GM19438 (cell line): Measurements from ENCODE around the gene WNT7A.

Experiments
- ATAC-seq: cut with Tn5 transposase; IDR thresholded peaks from one replicate; pipeline ENCODE4 v1.9.1; 2021; ENCODE audit warnings: low read depth; ENCODE audit not compliant: unreplicated experiment

WNT7A gene

GRCh38 chr3:13885704-13886010 is 5.8 kb upstream of the WNT7A start:
- ATAC-seq = no peak

DNA sequence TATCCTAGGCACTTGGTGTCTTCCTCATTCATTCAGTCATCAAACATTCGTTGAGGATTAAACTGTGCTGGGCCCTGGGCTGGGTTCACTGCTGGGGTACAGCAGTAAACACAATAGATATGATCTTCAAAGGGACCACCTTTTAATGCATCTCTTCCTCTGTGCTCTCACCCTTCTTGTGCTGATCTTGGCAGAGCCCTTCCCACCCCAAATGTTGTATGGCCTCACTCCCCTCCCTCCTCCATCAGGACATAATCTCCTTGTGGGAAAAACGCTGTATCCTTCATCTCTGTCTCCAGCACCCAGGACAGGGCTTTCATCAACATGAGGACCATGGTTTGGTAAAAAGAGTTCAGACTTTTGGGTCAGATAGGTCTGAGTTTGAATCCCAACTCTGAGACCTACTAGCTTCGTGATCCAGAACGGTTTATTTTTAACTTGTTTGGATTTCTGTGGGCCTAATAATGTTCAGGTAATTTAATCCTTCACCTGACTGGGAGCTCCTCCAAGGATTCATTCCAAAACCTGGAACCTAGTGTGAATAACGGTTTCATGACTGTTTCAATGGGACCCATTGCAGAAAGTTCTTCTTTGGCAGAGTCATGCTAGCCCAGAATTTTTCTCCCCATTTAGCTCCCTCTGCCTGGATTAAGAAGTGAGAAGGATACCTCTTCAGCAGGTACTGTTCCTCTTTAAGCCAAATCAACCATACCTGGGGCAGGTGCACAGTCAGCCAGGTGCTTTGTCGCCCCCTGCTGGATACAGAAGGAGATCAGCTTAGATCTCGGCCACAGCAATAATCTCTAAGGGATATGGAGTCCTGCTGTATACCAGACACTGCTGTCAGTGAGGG is 5.2 kb upstream of the WNT7A start:
- ATAC-seq = no peak

DNA sequence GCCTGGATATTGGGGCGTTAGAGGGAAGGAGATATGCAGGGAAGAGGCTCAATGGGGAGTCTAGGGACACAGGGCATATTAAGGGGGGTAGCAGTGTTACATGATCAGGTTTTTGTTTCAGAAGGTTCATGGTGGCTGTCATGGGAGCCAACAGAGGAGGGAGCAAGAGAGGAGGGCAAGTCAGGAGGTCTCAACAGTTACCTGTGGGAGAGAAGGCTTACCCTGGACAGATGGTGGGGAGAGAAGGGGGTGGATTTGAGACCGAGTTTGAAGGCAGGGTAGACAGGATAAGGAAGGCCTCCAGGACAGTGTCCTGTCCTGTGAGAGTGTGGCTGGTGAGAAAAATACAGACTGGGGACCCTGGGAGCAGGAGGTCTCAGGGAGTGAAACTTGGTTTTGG is 3.8 kb upstream of the WNT7A start:
- ATAC-seq = no peak

GRCh38 chr3:13882876-13883275 is 3.0 kb upstream of the WNT7A start:
- no peak for ATAC-seq

DNA sequence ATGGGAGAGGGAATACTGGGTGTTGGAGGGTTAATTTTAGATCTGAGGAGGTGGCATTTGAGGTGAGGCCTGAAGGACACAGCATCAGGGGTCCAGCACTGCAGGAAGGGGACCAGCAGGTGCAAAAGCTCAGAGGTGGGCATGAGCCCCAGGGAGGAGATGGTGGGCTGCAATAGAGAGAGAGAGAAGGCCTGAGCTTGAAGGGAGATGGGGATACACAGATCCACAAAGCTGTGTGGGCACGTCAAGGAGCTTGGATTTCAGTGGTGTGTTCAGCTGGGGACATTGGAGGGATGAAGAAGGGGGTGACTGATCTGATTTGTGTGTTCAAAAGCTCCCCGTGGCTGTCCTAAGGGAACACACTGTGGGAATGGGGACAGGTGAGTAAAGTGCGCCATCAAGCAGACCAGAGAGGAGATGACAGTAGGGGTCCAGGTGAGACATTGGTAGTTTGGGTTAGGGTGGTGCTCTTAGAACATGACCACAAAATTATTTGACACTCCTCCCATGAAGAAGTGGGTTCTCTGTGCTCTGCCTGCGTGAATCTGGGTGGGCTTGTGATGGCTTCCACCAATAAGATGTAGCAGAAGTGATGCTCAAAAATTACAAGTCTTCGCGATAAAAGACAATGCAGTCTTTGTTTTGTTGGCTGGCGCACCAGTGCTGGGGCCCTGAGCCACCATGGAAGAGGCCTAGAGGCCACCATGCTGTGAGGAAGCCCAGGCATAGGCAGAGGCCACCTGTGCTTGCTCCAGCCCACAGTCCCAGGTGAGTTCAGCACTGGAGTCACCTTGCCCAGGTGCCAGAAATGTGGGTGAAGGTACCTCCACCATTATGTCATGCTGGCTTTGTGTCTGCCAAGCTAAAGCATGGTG is 1.9 kb upstream of the WNT7A start:
- ATAC-seq = no peak

DNA sequence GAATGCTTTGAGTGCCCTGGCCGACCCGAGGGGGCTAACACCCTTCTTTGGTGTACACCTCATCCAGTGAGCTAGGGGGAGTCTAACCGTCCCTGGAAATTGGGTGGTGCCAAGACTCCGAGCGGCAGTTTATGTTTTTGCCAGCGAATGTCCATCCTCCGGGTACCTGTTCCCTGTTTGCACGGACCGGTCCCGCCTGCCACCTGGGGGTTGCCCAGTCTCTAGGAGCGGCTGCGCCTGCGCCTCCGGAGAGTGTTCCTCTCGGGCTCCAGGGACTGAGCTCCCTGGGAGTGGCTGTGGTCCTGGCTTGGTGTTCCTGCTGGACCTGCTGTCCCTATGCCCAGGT is 913 bp upstream of the WNT7A start:
- ATAC-seq = no peak

GRCh38 chr3:13879102-13879945 is 547 bp downstream of the WNT7A start:
- no peak for ATAC-seq

DNA sequence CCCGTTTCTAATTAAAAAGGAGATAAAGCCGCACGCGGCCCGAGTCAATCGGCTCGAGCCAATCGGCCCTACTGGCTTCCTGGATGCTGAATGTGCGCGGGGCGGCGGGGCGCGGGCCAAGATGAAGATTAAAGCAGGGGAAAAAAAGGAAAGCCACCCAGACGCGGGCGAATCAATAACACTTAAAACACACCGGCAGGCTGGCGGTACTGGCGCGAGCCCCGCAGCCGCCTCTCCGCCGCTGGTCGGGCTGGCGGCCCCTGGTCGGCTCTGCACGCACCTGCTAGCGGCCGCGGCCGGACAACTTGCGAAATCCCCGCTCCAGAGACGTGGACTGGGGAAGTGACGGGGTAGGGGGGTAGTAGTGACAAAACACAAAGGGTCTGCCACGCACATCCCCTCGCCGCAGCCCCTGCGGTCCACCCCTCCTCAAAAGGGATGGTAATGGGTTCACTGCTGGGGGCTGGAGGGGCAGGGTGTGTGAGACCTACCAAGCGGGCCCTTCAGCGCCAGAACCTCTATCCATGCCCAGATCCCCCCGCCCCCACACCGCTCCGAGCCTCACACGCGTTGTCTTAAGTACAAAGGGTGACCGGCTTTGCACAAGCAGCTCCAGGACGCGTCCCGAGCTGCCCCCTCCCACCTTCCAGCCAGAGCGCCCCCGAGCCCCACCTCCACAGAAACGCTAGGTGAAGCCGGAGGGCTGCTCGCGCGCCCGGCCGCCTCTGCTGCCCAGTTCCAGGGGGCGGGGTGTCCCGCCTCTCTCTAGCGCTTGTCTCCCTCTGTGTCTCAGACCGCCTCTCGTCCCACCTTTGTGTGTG is 1.4 kb downstream of the WNT7A start:
- ATAC-seq = no peak

- no peak for ATAC-seq
These were observed 2.0 kb downstream of the WNT7A start for GRCh38 chr3:13877911-13878280.

DNA sequence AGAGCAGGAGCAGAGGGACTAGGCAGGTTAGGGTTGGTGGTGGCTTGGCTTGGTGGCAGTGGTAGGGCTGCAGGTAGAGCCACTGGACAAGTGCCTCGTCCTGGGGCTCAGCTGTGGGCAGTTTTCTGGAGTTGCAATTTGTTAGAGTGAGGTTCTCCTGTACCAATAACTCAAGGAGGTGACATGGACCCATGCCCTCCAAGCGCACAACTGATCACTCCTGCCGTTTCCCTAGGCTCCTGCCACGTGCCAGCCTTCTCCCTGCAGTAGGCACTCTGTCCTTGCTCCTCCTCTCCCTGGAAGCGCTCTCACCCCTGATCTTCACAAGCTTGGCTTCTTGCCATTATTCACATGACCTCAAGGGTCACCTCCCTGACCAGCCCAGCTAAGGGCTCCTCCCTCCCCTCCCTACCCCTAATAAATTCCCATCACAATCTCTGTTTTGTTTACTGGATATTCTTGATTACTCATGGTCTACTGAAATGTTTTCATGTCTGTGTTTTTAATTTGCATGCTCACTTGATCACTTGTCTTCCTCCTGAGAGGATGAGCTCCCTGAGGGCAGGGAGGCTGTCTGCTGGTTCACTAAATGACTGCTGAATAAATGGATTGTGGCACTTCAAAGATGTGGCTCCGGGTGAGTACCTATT is 3.3 kb downstream of the WNT7A start:
- no peak for ATAC-seq

GRCh38 chr3:13874891-13875290 is 5.0 kb downstream of the WNT7A start:
- ATAC-seq = no peak

DNA sequence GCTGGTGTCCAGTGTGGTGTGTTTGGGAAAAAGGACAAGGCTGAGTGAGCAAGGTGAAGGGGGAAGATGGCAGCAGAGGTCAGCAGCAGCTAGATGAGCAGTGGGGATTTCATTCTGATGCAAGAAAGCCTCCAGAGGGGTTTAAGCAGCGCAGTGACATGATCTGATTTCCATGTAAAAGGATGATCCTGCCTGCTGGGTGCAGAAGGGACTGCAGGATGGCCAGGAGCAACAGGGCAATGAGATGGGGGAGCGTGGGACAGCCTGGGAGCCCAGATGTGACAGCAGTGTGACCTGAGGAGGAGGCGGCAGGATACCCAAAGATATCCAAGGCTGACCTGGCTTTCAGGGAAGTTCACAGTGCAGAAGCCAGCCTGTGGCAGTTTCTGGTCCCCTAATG is 6.1 kb downstream of the WNT7A start:
- ATAC-seq = no peak

DNA sequence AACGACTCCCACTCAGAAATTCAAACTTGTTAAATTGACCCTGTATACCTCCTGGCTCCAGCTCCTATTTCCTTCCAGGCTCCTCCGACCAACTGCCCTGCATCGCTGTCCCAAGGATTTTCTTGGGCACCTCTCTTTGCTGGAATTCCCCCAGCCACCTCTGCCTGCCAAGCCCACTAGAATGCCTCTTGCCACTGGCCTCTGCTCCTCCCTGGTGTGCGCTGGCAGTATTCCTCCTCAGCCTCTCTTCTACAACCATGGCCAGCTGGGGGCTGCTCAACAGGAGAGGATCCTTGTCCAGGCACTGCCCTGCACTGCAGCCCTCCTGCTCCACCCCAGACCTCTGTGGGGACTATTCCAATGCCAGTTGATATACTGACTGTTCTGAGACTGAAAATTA is 7.4 kb downstream of the WNT7A start:
- no peak for ATAC-seq

GRCh38 chr3:13871791-13872190 is 8.1 kb downstream of the WNT7A start:
- no peak for ATAC-seq

DNA sequence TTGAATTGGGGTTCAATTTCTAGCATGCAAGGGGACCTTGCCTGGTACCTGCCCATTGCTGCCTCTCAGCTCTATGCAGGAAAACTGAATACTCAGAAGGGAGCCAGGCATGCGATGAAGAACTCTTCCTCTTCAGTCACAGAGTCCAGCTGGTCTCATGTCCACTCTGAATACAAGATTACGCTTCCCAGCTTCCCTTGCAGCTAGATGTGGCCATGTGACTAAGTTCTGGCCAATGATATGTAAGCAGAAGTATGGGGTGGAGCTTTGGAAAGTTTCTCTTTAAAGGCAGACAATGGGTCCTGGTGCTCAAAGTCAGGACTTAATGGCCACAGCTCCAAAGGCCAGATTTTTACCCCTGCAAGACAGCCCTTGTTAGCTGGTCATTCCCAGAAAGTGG is 9.0 kb downstream of the WNT7A start:
- no peak for ATAC-seq

DNA sequence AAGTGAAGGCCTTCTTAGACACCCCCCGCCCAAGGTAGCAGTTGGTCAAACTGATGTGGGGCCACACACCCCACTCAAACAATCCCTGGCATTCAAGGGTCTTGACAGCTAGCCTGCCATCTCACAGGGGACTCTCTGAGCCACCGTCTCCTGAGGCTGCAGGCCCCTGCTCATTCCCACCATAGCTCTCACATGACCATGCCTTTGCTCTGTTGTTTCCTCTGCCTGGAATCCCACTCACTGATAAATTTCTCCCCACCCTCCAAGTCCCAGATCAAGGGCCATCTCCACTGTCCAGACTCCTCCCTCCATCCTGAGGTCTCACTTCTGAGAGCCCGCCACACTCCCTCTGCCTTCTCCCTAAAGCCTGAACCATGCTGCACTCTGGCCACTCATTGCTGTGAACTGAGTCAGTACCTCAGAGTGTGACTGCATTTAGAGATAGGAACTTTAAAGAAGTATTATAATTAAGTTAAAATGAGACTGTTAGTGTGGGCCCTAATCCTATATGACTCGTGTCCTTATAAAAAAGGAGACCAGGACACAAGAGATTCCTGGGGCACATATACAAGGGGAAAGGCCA is 10.0 kb downstream of the WNT7A start:
- ATAC-seq = no peak

- ATAC-seq = no peak
These were observed 10.8 kb downstream of the WNT7A start for GRCh38 chr3:13868844-13869724.

- no peak for ATAC-seq
These were observed 12.1 kb downstream of the WNT7A start for GRCh38 chr3:13867732-13868131.
